A549 (cell line): ENCODE results near the gene GALNTL6.

Experiments used
- CTCF ChIP-seq: fragments of >200 bp; sonication (Bioruptor Twin); formaldehyde crosslinking; IDR thresholded peaks from 3 replicates; pipeline ENCODE4 v1.5.1; 2016
- EHMT2 ChIP-seq: fragments of 200-600 bp; sonication (generic); IDR thresholded peaks from 2 replicates; pipeline ENCODE4 v1.6.1; 2016; ENCODE audit warnings: antibody characterized with exemption, low read depth, mild to moderate bottlenecking, moderate library complexity
- KDM1A ChIP-seq: fragments of 200-600 bp; sonication (generic); IDR thresholded peaks from 2 replicates; pipeline ENCODE4 v1.6.1; 2016; ENCODE audit warnings: low read depth, mild to moderate bottlenecking
- POLR2A ChIP-seq: IDR thresholded peaks from 2 replicates; pipeline ENCODE4 v1.6.1; 2012; ENCODE audit warnings: mild to moderate bottlenecking, low read length
- REST ChIP-seq: fragments of 200-600 bp; sonication (generic); IDR thresholded peaks from 2 replicates; pipeline ENCODE4 v1.6.1; 2016; ENCODE audit warnings: antibody characterized with exemption, mild to moderate bottlenecking, moderate library complexity

- TF ChIP-seq CTCF (no peak), POLR2A (no peak), KDM1A (no peak), EHMT2 (no peak), REST (no peak)
Observed at GRCh38 chr4:172736046-172736445, 922.8 kb downstream of the GALNTL6 start.
